GM23248 (cell line): ENCODE measurements around the gene MEGF6.

ENCODE experiments used
- EZH2 ChIP-seq: fragments of 200-600 bp; sonication (generic); IDR thresholded peaks from 2 replicates; pipeline ENCODE4 v1.6.1; 2018; ENCODE audit warnings: antibody characterized with exemption, mild to moderate bottlenecking; ENCODE audit not compliant: insufficient read depth, poor library complexity, severe bottlenecking
- EZH2phosphoT487 ChIP-seq: fragments of 200-600 bp; sonication (generic); IDR thresholded peaks from 2 replicates; pipeline ENCODE4 v1.6.1; 2018; ENCODE audit warnings: antibody characterized with exemption, moderate library complexity, mild to moderate bottlenecking, low read depth; ENCODE audit not compliant: insufficient read depth

- no peak for TF ChIP-seq EZH2
- no peak for TF ChIP-seq EZH2phosphoT487
Observed at GRCh38 chr1:3638027-3638426, 26.7 kb upstream of the MEGF6 start.
